Measurements from ENCODE around the gene SPEG. TPM values are rescaled to one million over a fixed set of nuclear protein-coding genes. Genes with fewer than 3 reads are reported as not detected.

SPEG gene
- total and polyA plus RNA-seq, 2 of the 13 experiments (the other 11 are each of a cell fraction or from before 2014, with no cell fraction given) = 0.18 to 0.24 TPM

DNA sequence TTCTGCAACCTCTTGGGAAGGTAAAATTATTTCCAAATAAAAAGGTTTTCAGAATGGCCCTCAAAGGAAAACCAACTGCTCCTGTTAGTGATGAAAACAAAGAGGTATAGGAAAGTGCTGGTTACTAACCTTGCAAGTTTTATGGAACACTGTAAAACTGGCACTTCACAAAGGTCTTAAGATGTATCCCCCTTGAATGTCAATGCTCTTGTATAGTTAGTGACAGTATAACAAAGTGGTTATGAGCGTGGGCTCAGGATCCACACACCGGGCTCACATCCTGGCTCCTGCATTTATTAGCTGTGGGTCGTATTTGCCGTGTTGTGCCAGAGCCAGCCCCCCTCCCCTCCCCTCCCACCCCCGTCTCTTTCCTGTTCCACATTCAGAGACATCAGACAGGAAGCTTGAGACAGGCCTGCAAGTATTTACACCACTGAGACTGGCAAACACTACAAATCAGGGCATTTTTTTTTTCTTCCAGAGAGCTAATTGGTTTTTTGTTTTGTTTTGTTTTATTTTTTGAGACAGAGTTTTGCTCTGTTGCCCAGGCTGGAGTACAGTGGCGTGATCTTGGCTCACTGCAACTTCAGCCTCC lies 37.7 kb upstream of the SPEG start:
- H3K9me3 ChIP-seq (ENCODE audit: low read length) = no peaks in the 10 kb centered on the region
- ChIA-PET POLR2A (interaction anchor here (2.4 kb wide), 1 partner anchor 9 kb away, joined by 16 read pairs; the partner anchor contains the start of gene DNPEP), CTCF (ENCODE audit: low intra/inter-chr PET ratio, low total read pairs) (no interaction called here)
- no TSS peak for BruUV-seq (replicated peaks)
- WGBS (ENCODE audit: low lambda C conversion rate) = 12% methylated on average over 6 of the region's 6 CpGs
- no peak for DNase-seq (ENCODE audit: low spot score)
- H3K4me2 ChIP-seq (ENCODE audit: low read depth, low read length) = no peak overlapping the region
- no peak for ATAC-seq
- H3K4me3 ChIP-seq (replicated peaks in 1 of 3; ENCODE audit: insufficient read depth in 1 of 3, low read depth in 2 of 3, low read length in 3 of 3) = no peak overlapping the region
- peaks cover 0 to 17% of the 10 kb centered on the region in 2 experiments; a peak in 4 of 5 replicates for H3K27me3 ChIP-seq (ENCODE audit: control insufficient read depth in 1 of 2, insufficient read depth in 2 of 2, low read length in 2 of 2)
- in situ Hi-C loops (cut with HindIII; ENCODE audit: extremely low pct_ligation_motif_present, low pct_unique_long_range_greater_than_20kb) = no loop called here
- H3K79me2 ChIP-seq (ENCODE audit: insufficient read depth, low read length) = no peaks in the 10 kb centered on the region
- H3K9ac ChIP-seq (ENCODE audit: insufficient read depth, low read depth, low read length) = no peak overlapping the region
- FAIRE-seq = no peak
- no peaks in the 10 kb centered on the region for H3K36me3 ChIP-seq (replicated peaks in 1 of 2; ENCODE audit: control insufficient read depth in 1 of 2, insufficient read depth in 2 of 2, low read length in 2 of 2)
- TF ChIP-seq NFKBIZ (CRISPR knock-in tag; IDR thresholded peaks at IDR 0.05) (no peak), ZFY (CRISPR knock-in tag; IDR thresholded peaks at IDR 0.05) (no peak)
- TF ChIP-seq, protein P1, sequence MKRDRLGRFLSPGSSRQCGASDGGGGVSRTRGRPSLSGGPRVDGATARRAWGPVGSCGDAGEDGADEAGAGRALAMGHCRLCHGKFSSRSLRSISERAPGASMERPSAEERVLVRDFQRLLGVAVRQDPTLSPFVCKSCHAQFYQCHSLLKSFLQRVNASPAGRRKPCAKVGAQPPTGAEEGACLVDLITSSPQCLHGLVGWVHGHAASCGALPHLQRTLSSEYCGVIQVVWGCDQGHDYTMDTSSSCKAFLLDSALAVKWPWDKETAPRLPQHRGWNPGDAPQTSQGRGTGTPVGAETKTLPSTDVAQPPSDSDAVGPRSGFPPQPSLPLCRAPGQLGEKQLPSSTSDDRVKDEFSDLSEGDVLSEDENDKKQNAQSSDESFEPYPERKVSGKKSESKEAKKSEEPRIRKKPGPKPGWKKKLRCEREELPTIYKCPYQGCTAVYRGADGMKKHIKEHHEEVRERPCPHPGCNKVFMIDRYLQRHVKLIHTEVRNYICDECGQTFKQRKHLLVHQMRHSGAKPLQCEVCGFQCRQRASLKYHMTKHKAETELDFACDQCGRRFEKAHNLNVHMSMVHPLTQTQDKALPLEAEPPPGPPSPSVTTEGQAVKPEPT (CRISPR knock-in tag; IDR thresholded peaks at IDR 0.05; ENCODE audit: low read depth) = no peak
- H3K4me1 ChIP-seq (ENCODE audit: insufficient read depth, low read length) = peaks cover 27% of the 10 kb centered on the region
- no peaks in the 10 kb centered on the region for H4K20me1 ChIP-seq (ENCODE audit: insufficient read depth, low read length)
- no peak overlapping the region for H2AFZ ChIP-seq (ENCODE audit: low read length)
- intact Hi-C loops (cut with micrococcal nuclease; ENCODE audit: unreplicated experiment) = no loop called here
- no peak overlapping the region for H3K27ac ChIP-seq (ENCODE audit: extremely low read length, insufficient read depth, low read length)

DNA sequence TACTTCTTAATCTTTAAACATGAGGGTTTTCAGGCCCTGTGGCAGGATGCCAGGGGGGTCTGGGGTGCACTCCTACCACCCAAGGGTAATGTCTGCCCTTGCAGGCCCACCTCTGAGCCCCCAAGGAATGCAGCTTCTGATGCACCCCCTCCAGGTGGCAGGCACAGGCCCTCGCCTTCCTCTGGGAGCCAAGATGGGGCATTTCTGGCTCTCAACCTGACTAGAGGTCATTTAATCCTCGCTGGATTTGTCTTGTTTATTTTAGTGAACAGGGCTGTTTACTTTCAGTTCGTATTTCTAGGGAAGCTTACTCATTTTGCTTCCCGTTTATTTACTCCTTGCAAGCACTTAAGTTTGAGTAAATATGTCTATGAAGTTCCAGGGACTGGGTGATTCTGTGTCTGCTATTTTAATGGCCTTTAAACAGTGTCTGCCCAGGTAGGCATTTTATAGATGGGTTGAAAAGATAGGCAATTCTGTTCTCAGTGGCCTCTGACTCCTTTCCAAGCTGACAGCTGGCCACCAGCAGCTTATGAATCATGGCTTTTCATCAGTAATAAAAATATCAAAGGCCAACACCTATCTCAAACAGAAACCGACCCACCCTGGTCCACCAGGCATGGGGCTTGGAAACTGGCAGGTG lies 35.8 kb upstream of the SPEG start:
- Histone ChIP-seq H3K27me3 (ENCODE audit: control insufficient read depth in 1 of 2, insufficient read depth in 2 of 2, low read length in 2 of 2) (peaks cover 0 to 24% of the 10 kb centered on the region in 2 experiments; a peak in 4 of 5 replicates), H3K36me3 (replicated peaks in 1 of 2; ENCODE audit: control insufficient read depth in 1 of 2, insufficient read depth in 2 of 2, low read length in 2 of 2) (no peaks in the 10 kb centered on the region), H3K9me3 (ENCODE audit: low read length) (no peaks in the 10 kb centered on the region), H3K4me2 (ENCODE audit: low read depth, low read length) (0 out of 2 replicates have a peak overlapping the region, but pooled peaks have one; percentile 3), H3K9ac (ENCODE audit: insufficient read depth, low read depth, low read length) (no peak overlapping the region), H2AFZ (ENCODE audit: low read length) (no peak overlapping the region), H3K27ac (ENCODE audit: extremely low read length, insufficient read depth, low read length) (no peak overlapping the region), H3K4me1 (ENCODE audit: insufficient read depth, low read length) (peaks cover 27% of the 10 kb centered on the region), H4K20me1 (ENCODE audit: insufficient read depth, low read length) (no peaks in the 10 kb centered on the region), H3K4me3 (replicated peaks in 1 of 3; ENCODE audit: insufficient read depth in 1 of 3, low read depth in 2 of 3, low read length in 3 of 3) (no peak overlapping the region), H3K79me2 (ENCODE audit: insufficient read depth, low read length) (no peaks in the 10 kb centered on the region)
- FAIRE-seq (no peak), DNase-seq (ENCODE audit: low spot score) (peak; percentile 38), ATAC-seq (peak; percentile 46)
- in situ Hi-C loops (cut with HindIII; ENCODE audit: extremely low pct_ligation_motif_present, low pct_unique_long_range_greater_than_20kb) (no loop called here), intact Hi-C loops (cut with micrococcal nuclease; ENCODE audit: unreplicated experiment) (no loop called here)
- WGBS (ENCODE audit: low lambda C conversion rate) = 5% methylated on average over 5 of the region's 5 CpGs
- BruUV-seq (replicated peaks) = no TSS peak
- ChIA-PET CTCF (ENCODE audit: low intra/inter-chr PET ratio, low total read pairs) (no interaction called here), POLR2A (interaction anchor here (0.8 to 2.4 kb wide), 3 partner anchors 11 to 97 kb away, joined by 3 to 16 read pairs (median 4); partner anchors contain the start of gene DNPEP)
- TF ChIP-seq ZNF264 (CRISPR knock-in tag; IDR thresholded peaks at IDR 0.05) (no peak), KLF6 (CRISPR knock-in tag; IDR thresholded peaks at IDR 0.05) (no peak), BORCS8-MEF2B (CRISPR knock-in tag; IDR thresholded peaks at IDR 0.05) (no peak), SUZ12 (IDR thresholded peaks at IDR 0.05; ENCODE audit: low read depth, low read length) (no peak), ZNF605 (CRISPR knock-in tag; IDR thresholded peaks at IDR 0.05) (no peak)
- TF ChIP-seq, protein P2, sequence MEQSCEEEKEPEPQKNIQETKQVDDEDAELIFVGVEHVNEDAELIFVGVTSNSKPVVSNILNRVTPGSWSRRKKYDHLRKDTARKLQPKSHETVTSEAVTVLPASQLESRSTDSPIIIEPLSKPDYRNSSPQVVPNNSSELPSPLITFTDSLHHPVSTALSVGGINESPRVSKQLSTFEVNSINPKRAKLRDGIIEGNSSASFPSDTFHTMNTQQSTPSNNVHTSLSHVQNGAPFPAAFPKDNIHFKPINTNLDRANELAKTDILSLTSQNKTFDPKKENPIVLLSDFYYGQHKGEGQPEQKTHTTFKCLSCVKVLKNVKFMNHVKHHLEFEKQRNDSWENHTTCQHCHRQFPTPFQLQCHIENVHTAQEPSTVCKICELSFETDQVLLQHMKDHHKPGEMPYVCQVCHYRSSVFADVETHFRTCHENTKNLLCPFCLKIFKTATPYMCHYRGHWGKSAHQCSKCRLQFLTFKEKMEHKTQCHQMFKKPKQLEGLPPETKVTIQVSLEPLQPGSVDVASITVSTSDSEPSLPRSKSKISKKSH (CRISPR knock-in tag; IDR thresholded peaks at IDR 0.05; ENCODE audit: borderline replicate concordance) = no peak
- TF ChIP-seq, protein P3, sequence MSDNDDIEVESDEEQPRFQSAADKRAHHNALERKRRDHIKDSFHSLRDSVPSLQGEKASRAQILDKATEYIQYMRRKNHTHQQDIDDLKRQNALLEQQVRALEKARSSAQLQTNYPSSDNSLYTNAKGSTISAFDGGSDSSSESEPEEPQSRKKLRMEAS (IDR thresholded peaks at IDR 0.05) = 0 out of 2 replicates have a peak, but pooled peaks have one; percentile 19
- TF ChIP-seq, protein P4, sequence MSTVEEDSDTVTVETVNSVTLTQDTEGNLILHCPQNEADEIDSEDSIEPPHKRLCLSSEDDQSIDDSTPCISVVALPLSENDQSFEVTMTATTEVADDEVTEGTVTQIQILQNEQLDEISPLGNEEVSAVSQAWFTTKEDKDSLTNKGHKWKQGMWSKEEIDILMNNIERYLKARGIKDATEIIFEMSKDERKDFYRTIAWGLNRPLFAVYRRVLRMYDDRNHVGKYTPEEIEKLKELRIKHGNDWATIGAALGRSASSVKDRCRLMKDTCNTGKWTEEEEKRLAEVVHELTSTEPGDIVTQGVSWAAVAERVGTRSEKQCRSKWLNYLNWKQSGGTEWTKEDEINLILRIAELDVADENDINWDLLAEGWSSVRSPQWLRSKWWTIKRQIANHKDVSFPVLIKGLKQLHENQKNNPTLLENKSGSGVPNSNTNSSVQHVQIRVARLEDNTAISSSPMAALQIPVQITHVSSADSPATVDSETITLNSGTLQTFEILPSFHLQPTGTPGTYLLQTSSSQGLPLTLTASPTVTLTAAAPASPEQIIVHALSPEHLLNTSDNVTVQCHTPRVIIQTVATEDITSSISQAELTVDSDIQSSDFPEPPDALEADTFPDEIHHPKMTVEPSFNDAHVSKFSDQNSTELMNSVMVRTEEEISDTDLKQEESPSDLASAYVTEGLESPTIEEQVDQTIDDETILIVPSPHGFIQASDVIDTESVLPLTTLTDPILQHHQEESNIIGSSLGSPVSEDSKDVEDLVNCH (CRISPR knock-in tag; IDR thresholded peaks at IDR 0.05) = no peak
